SK-N-SH (cell line): Measurements from ENCODE around the gene PPP6C. TPM values are rescaled to one million over a fixed set of nuclear protein-coding genes. Genes with fewer than 3 reads are reported as not detected.

ENCODE experiments used
- CTCF ChIA-PET: fragments of 300-600, 350-600 bp; formaldehyde crosslinking; extraction: SDS; loops from one replicate; lab custom pipeline; 2021; lab: Yijun Ruan, JAX
- POLR2A ChIA-PET: fragments of 350-600 bp; sonication (Branson Sonifier 250); formaldehyde crosslinking; extraction: SDS; loops from one replicate; lab custom pipeline; 2020; ENCODE audit warnings: antibody characterized with exemption, inconsistent platforms; lab: Yijun Ruan, JAX
- DNase-seq: peaks from one replicate; pipeline ENCODE4 v3.0.0; 2012
- H2AFZ ChIP-seq: fragments of 200-600 bp; sonication (generic); 2 replicates; pipeline ENCODE4 v1.8.1; 2016; ENCODE audit warnings: antibody characterized with exemption, mild to moderate bottlenecking, low read depth
- H3F3A ChIP-seq: fragments of 200-600 bp; sonication (generic); replicated peaks from 2 replicates; pipeline ENCODE3; 2016; ENCODE audit warnings: antibody characterized with exemption, mild to moderate bottlenecking; ENCODE audit not compliant: insufficient read depth
- H3K27ac ChIP-seq, 2 experiments: fragments of 200-500 bp in 1 of 2; fragments of 200-600 bp in 1 of 2; sonication (Bioruptor generic) in 1 of 2; sonication (generic), shearing (Covaris generic) in 1 of 2; 2 replicates each; pipeline versions ENCODE4 v1.5.1 to v1.6.1; 2014 to 2016; ENCODE audit warnings: low read depth in 2 of 2, inconsistent platforms in 1 of 2, low read length in 1 of 2, mild to moderate bottlenecking in 1 of 2, mixed read lengths in 1 of 2
- H3K27me3 ChIP-seq: fragments of 200-600 bp; sonication (generic), shearing (Covaris generic); 2 replicates; pipeline ENCODE4 v1.6.1; 2016; ENCODE audit warnings: mixed run types; ENCODE audit not compliant: insufficient read depth
- H3K36me3 ChIP-seq, 2 experiments: fragments of 200-500 bp in 1 of 2; fragments of 200-600 bp in 1 of 2; sonication (Bioruptor generic) in 1 of 2; sonication (generic) in 1 of 2; replicated peaks in 1 of 2; 2 replicates each; pipeline versions ENCODE3 to v1.5.1; 2014 to 2016; ENCODE audit warnings: low read length in 1 of 2, mild to moderate bottlenecking in 1 of 2; ENCODE audit not compliant: insufficient read depth in 2 of 2, control insufficient read depth in 1 of 2
- H3K4me1 ChIP-seq, 2 experiments: fragments of 200-500 bp in 1 of 2; fragments of 200-600 bp in 1 of 2; sonication (Bioruptor generic) in 1 of 2; sonication (generic), shearing (Covaris generic) in 1 of 2; 2 replicates each; pipeline versions ENCODE4 v1.5.1 to v1.6.1; 2014 to 2016; ENCODE audit warnings: low read depth in 1 of 2, low read length in 1 of 2, mixed run types in 1 of 2; ENCODE audit not compliant: insufficient read depth in 2 of 2, control insufficient read depth in 1 of 2
- H3K4me2 ChIP-seq: fragments of 200-600 bp; sonication (generic), shearing (Covaris generic); 2 replicates; pipeline ENCODE4 v1.6.1; 2017; ENCODE audit warnings: mixed run types
- H3K4me3 ChIP-seq, 2 experiments: fragments of 200-500 bp in 1 of 2; fragments of 200-600 bp in 1 of 2; sonication (Bioruptor generic) in 1 of 2; sonication (generic), shearing (Covaris generic) in 1 of 2; 2 replicates each; pipeline versions ENCODE4 v1.5.1 to v1.8.1; 2014 to 2016; ENCODE audit warnings: low read depth in 2 of 2, inconsistent platforms in 1 of 2, low read length in 1 of 2, mild to moderate bottlenecking in 1 of 2, mixed read lengths in 1 of 2, moderate library complexity in 1 of 2
- H3K79me2 ChIP-seq: fragments of 200-600 bp; sonication (generic); 2 replicates; pipeline ENCODE4 v1.8.1; 2017; ENCODE audit warnings: mild to moderate bottlenecking; ENCODE audit not compliant: insufficient read depth
- H3K9ac ChIP-seq: fragments of 200-600 bp; sonication (generic); 2 replicates; pipeline ENCODE4 v1.6.1; 2017; ENCODE audit warnings: mixed run types
- H3K9me2 ChIP-seq: fragments of 200-600 bp; sonication (generic); 2 replicates; pipeline ENCODE4 v1.6.1; 2017; ENCODE audit warnings: mixed run types
- H3K9me3 ChIP-seq: fragments of 200-600 bp; sonication (generic); 2 replicates; pipeline ENCODE4 v1.6.1; 2017; ENCODE audit warnings: mixed run types, mild to moderate bottlenecking, moderate library complexity
- H4K20me1 ChIP-seq: fragments of 200-600 bp; sonication (generic); 2 replicates; pipeline ENCODE4 v1.6.1; 2017; ENCODE audit warnings: mild to moderate bottlenecking, mixed run types; ENCODE audit not compliant: insufficient read depth
- ELF1 ChIP-seq: IDR thresholded peaks from 2 replicates; pipeline ENCODE4 v1.4.0; 2012
- FOSL2 ChIP-seq: IDR thresholded peaks from 2 replicates; pipeline ENCODE4 v1.4.0; 2012; ENCODE audit warnings: low read depth, mild to moderate bottlenecking, moderate library complexity, borderline replicate concordance
- FOXJ3 ChIP-seq: sonication (generic); formaldehyde crosslinking; IDR thresholded peaks from 2 replicates; pipeline ENCODE4 v1.5.1; 2020; ENCODE audit warnings: mild to moderate bottlenecking, missing genetic modification reagents
- GABPA ChIP-seq: IDR thresholded peaks from 2 replicates; pipeline ENCODE4 v1.4.0; 2012; ENCODE audit warnings: low read depth, mild to moderate bottlenecking
- GATA2 ChIP-seq: sonication (generic); formaldehyde crosslinking; IDR thresholded peaks from 2 replicates; pipeline ENCODE4 v1.5.0; 2020; ENCODE audit warnings: mild to moderate bottlenecking, missing genetic modification reagents
- IRF3 ChIP-seq: fragments of 150-350 bp; IDR thresholded peaks from 2 replicates; pipeline ENCODE4 v1.6.1; 2016; ENCODE audit warnings: mild to moderate bottlenecking, low read depth, low read length
- JUND ChIP-seq: IDR thresholded peaks from 2 replicates; pipeline ENCODE4 v1.4.0; 2012
- MEF2A ChIP-seq: IDR thresholded peaks from 2 replicates; pipeline ENCODE4 v1.4.0; 2012; ENCODE audit warnings: low read depth, borderline replicate concordance
- MXI1 ChIP-seq: IDR thresholded peaks from 2 replicates; pipeline ENCODE4 v1.6.1; 2012; ENCODE audit warnings: mild to moderate bottlenecking, low read depth, low read length, improper control_type of control experiment
- NRF1 ChIP-seq: IDR thresholded peaks from 2 replicates; pipeline ENCODE4 v1.6.1; 2012; ENCODE audit warnings: low read depth, mild to moderate bottlenecking, low read length
- PBX3 ChIP-seq: IDR thresholded peaks from 2 replicates; pipeline ENCODE4; 2012
- RAD21 ChIP-seq: IDR thresholded peaks from 2 replicates; pipeline ENCODE4 v1.6.1; 2012; ENCODE audit warnings: mild to moderate bottlenecking, low read length
- RCOR1 ChIP-seq: fragments of 150-350 bp; IDR thresholded peaks from 2 replicates; pipeline ENCODE4 v1.6.1; 2017; ENCODE audit warnings: antibody characterized with exemption, low read length
- RFX5 ChIP-seq: IDR thresholded peaks from 2 replicates; pipeline ENCODE4 v1.6.1; 2012; ENCODE audit warnings: mild to moderate bottlenecking, improper control_type of control experiment, low read length
- RXRA ChIP-seq: IDR thresholded peaks from 2 replicates; pipeline ENCODE4 v1.4.0; 2012; ENCODE audit warnings: low read depth, mild to moderate bottlenecking, borderline replicate concordance
- SMC3 ChIP-seq: IDR thresholded peaks from 2 replicates; pipeline ENCODE4 v1.6.1; 2012; ENCODE audit warnings: low read depth, low read length, improper control_type of control experiment
- TCF12 ChIP-seq: IDR thresholded peaks from 2 replicates; pipeline ENCODE4 v1.4.0; 2012
- USF2 ChIP-seq: fragments of 150-350 bp; IDR thresholded peaks from 2 replicates; pipeline ENCODE4 v1.6.1; 2017; ENCODE audit warnings: antibody characterized with exemption, low read length, low read depth, borderline replicate concordance
- YY1 ChIP-seq: IDR thresholded peaks from 2 replicates; pipeline ENCODE4 v1.4.0; 2012; ENCODE audit warnings: low read depth, mild to moderate bottlenecking
- ZBTB33 ChIP-seq: IDR thresholded peaks from 2 replicates; pipeline ENCODE4 v1.4.0; 2012; ENCODE audit warnings: low read depth, borderline replicate concordance
- WGBS: methylation state at CpG from one replicate; pipeline ENCODE4 v1.1.6; 2017; ENCODE audit warnings: low lambda C conversion rate; 5-methylcytosine and 5-hydroxymethylcytosine counted together
- polyA plus RNA-seq, 3 experiments: library from polyadenylated mRNA; depleted of rRNA; stranded (reverse); fragments of >200 nt; gene quantifications; 2 replicates each; pipeline ENCODE4 v1.2.3, GENCODE V29; 2012

The PPP6C gene
- polyA plus RNA-seq, 1 of the 3 experiments (the other 2 are of a cell fraction): 14.8 TPM

GRCh38 chr9:125151730-125152129, 37.9 kb downstream of the PPP6C start:
- Histone ChIP-seq H3K9me3 (no peaks in the 10 kb centered on the region), H3K27ac (no peak overlapping the region), H3K27me3 (no peaks in the 10 kb centered on the region), H3F3A (peaks cover 9% of the 10 kb centered on the region), H4K20me1 (no peaks in the 10 kb centered on the region)
- TF ChIP-seq GATA2 (CRISPR knock-in tag): no peak
- no peak for TF ChIP-seq MXI1
- no peak for TF ChIP-seq USF2
- TF ChIP-seq GABPA: no peak
- no peak for TF ChIP-seq RFX5
- TF ChIP-seq IRF3: no peak
- TF ChIP-seq RCOR1: no peak
- no peak for TF ChIP-seq FOXJ3 (CRISPR knock-in tag)
- TF ChIP-seq YY1: no peak
- no peak for TF ChIP-seq TCF12
- no peak for TF ChIP-seq PBX3
- no peak for TF ChIP-seq ZBTB33
- no peak for TF ChIP-seq MEF2A
- no peak for TF ChIP-seq JUND
- no peak for TF ChIP-seq RXRA
- TF ChIP-seq FOSL2: no peak
- no peak for TF ChIP-seq NRF1
- TF ChIP-seq RAD21: no peak
- no peak for TF ChIP-seq SMC3
- TF ChIP-seq ELF1: no peak
- TF ChIP-seq, all 33 proteins: peak for 0
- peaks cover 0 to 2% of the 10 kb centered on the region in 2 experiments; a peak in 2 of 4 replicates for H3K4me1 ChIP-seq
- H3K36me3 ChIP-seq: peaks cover 50 to 59% of the 10 kb centered on the region in 2 experiments
- no peak overlapping the region for H2AFZ ChIP-seq
- no peaks in the 10 kb centered on the region for H3K9me2 ChIP-seq
- H3K4me2 ChIP-seq: no peak overlapping the region
- WGBS: 100% methylated on average over 2 of the region's 2 CpGs
- no peak overlapping the region for H3K4me3 ChIP-seq
- CTCF ChIA-PET: interaction anchor here (1.0 to 2.4 kb wide), 2 partner anchors 8 to 299 kb away, joined by 3 to 7 read pairs; partner anchors contain the start of genes SCAI and WDR38
- POLR2A ChIA-PET: no interaction called here
- H3K79me2 ChIP-seq: peaks cover 8% of the 10 kb centered on the region; the same call in 1 of the 2 replicates
- H3K9ac ChIP-seq: no peak overlapping the region
- no peak for DNase-seq
